Astrocyte (in vitro differentiated cells and primary cell): ENCODE measurements around the gene SH3BGRL2. TPM values are rescaled to one million over a fixed set of nuclear protein-coding genes. Genes with fewer than 3 reads are reported as not detected.

ENCODE experiments used
- DNase-seq: peaks from one replicate; pipeline ENCODE4 v3.0.0-alpha.2; 2010; ENCODE audit warnings: low read depth
- FAIRE-seq: peaks from 2 replicates; lab custom pipeline; 2011; peaks lifted over from hg19 to GRCh38; lab: Jason Lieb, UNC
- H2AFZ ChIP-seq: 2 replicates; pipeline ENCODE4 v1.6.0; 2012; ENCODE audit warnings: low read depth, low read length, inconsistent platforms
- H3K27ac ChIP-seq: 2 replicates; pipeline ENCODE4 v1.5.1; 2011; ENCODE audit warnings: low read depth, low read length, inconsistent platforms
- H3K27me3 ChIP-seq: 2 replicates; pipeline ENCODE4 v1.6.0; 2011; ENCODE audit warnings: low read length, inconsistent platforms; ENCODE audit not compliant: insufficient read depth
- H3K36me3 ChIP-seq: 2 replicates; pipeline ENCODE4 v1.5.1; 2011; ENCODE audit warnings: low read length, inconsistent platforms; ENCODE audit not compliant: insufficient read depth
- H3K4me1 ChIP-seq: 2 replicates; pipeline ENCODE4 v1.5.1; 2011; ENCODE audit warnings: low read length, inconsistent platforms; ENCODE audit not compliant: insufficient read depth
- H3K4me2 ChIP-seq: 2 replicates; pipeline ENCODE4 v1.6.0; 2012; ENCODE audit warnings: low read length, inconsistent platforms
- H3K4me3 ChIP-seq: 2 replicates; pipeline ENCODE4 v1.5.1; 2011; ENCODE audit warnings: low read depth, mild to moderate bottlenecking, low read length, inconsistent platforms; ENCODE audit not compliant: insufficient read depth
- H3K79me2 ChIP-seq: 2 replicates; pipeline ENCODE4 v1.6.0; 2012; ENCODE audit warnings: mild to moderate bottlenecking, low read length, inconsistent platforms; ENCODE audit not compliant: insufficient read depth
- H3K9ac ChIP-seq: 2 replicates; pipeline ENCODE4 v1.6.0; 2012; ENCODE audit warnings: mild to moderate bottlenecking, low read length, inconsistent platforms
- H3K9me3 ChIP-seq: 2 replicates; pipeline ENCODE4 v1.5.1; 2012; ENCODE audit warnings: low read depth, mild to moderate bottlenecking, low read length, inconsistent platforms; ENCODE audit not compliant: insufficient read depth
- H4K20me1 ChIP-seq: 2 replicates; pipeline ENCODE4 v1.6.0; 2012; ENCODE audit warnings: low read length, inconsistent platforms; ENCODE audit not compliant: insufficient read depth
- H3K27ac Mint-ChIP-seq: one replicate; pipeline ENCODE4 v1.8.0; 2021; ENCODE audit warnings: mild to moderate bottlenecking, mixed read lengths; ENCODE audit not compliant: unreplicated experiment
- H3K27me3 Mint-ChIP-seq: one replicate; pipeline ENCODE4 v1.8.0; 2021; ENCODE audit warnings: low read depth, mixed read lengths; ENCODE audit not compliant: unreplicated experiment
- H3K36me3 Mint-ChIP-seq: one replicate; pipeline ENCODE4 v1.8.0; 2021; ENCODE audit warnings: low read depth, mixed read lengths; ENCODE audit not compliant: unreplicated experiment
- H3K4me1 Mint-ChIP-seq: one replicate; pipeline ENCODE4 v1.8.0; 2021; ENCODE audit warnings: low read depth, mixed read lengths; ENCODE audit not compliant: unreplicated experiment
- H3K4me3 Mint-ChIP-seq: one replicate; pipeline ENCODE4 v1.8.0; 2021; ENCODE audit warnings: mild to moderate bottlenecking, moderate library complexity, mixed read lengths; ENCODE audit not compliant: unreplicated experiment
- H3K9me3 Mint-ChIP-seq: one replicate; pipeline ENCODE4 v1.8.0; 2021; ENCODE audit warnings: mild to moderate bottlenecking, mixed read lengths; ENCODE audit not compliant: unreplicated experiment
- CTCF ChIP-seq: IDR thresholded peaks from 2 replicates; pipeline ENCODE4 v1.5.1; 2011; ENCODE audit warnings: low read depth, mild to moderate bottlenecking, inconsistent platforms, low read length, moderate library complexity; ENCODE audit not compliant: insufficient read depth
- EZH2 ChIP-seq: IDR thresholded peaks from 2 replicates; pipeline ENCODE4 v1.6.1; 2012; ENCODE audit warnings: mild to moderate bottlenecking, low read length, inconsistent platforms; ENCODE audit not compliant: insufficient read depth
- total RNA-seq: library from RNA; stranded (reverse); gene quantifications from 2 replicates; pipeline ENCODE4 v1.2.1, GENCODE V29; 2021

Gene SH3BGRL2
- total RNA-seq, 1 donor from 2014 or later = 15.9 TPM

GRCh38 chr6:79605968-79606764 lies 25.0 kb upstream of the SH3BGRL2 start:
- peaks cover 8% of the 10 kb centered on the region for H3K4me1 ChIP-seq
- no peak for TF ChIP-seq CTCF
- no peak for TF ChIP-seq EZH2
- H3K36me3 ChIP-seq = no peaks in the 10 kb centered on the region
- H3K9me3 ChIP-seq = no peaks in the 10 kb centered on the region
- no peak overlapping the region for H3K4me2 ChIP-seq
- no peak overlapping the region for H2AFZ ChIP-seq
- H3K4me3 ChIP-seq = no peak overlapping the region
- no peaks in the 10 kb centered on the region for H3K27me3 ChIP-seq
- FAIRE-seq (no peak), DNase-seq (no peak)
- H3K9ac ChIP-seq = no peak overlapping the region
- peak overlapping the region; percentile 41 for H3K27ac Mint-ChIP-seq
- peaks cover 34% of the 10 kb centered on the region for H3K4me1 Mint-ChIP-seq
- H3K27ac ChIP-seq = no peak overlapping the region
- H4K20me1 ChIP-seq = no peaks in the 10 kb centered on the region
- H3K9me3 Mint-ChIP-seq = peaks cover 3% of the 10 kb centered on the region
- no peaks in the 10 kb centered on the region for H3K27me3 Mint-ChIP-seq
- no peaks in the 10 kb centered on the region for H3K79me2 ChIP-seq
- H3K4me3 Mint-ChIP-seq = no peak overlapping the region
- peaks cover 3% of the 10 kb centered on the region for H3K36me3 Mint-ChIP-seq

GRCh38 chr6:79607000-79607399 lies 24.1 kb upstream of the SH3BGRL2 start:
- Histone ChIP-seq H3K4me1 (peaks cover 8% of the 10 kb centered on the region), H3K27ac (no peak overlapping the region), H3K4me2 (no peak overlapping the region), H3K9ac (no peak overlapping the region), H3K9me3 (no peaks in the 10 kb centered on the region), H3K27me3 (no peaks in the 10 kb centered on the region), H3K4me3 (no peak overlapping the region), H3K36me3 (no peaks in the 10 kb centered on the region), H2AFZ (no peak overlapping the region), H4K20me1 (no peaks in the 10 kb centered on the region), H3K79me2 (no peaks in the 10 kb centered on the region)
- no peak overlapping the region for H3K27ac Mint-ChIP-seq
- no peak for DNase-seq
- H3K4me1 Mint-ChIP-seq = peaks cover 34% of the 10 kb centered on the region
- H3K27me3 Mint-ChIP-seq = no peaks in the 10 kb centered on the region
- H3K9me3 Mint-ChIP-seq = peaks cover 3% of the 10 kb centered on the region
- no peak overlapping the region for H3K4me3 Mint-ChIP-seq
- no peak for FAIRE-seq
- TF ChIP-seq CTCF (no peak), EZH2 (no peak)
- H3K36me3 Mint-ChIP-seq = peaks cover 3% of the 10 kb centered on the region
